ENCODE measurements around the gene FOXJ3.

DNA sequence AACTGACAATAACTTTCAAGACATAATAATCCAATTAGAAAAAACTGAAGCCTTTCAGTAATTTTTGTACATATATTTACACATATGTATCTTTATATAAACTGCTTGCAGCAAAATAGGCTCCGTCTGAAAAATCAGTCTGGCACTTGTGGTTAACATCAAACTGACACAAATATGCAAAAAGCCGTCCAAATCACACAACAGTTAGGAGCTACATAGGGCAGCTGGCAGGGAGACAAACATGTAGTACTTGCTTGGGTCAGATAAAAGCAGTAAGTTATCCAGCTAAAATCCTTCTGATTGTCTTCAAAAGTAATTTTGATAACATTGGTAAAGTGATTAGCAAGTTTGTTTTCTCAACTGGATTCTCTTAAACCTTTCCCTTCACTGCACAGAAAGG lies 155.8 kb downstream of the FOXJ3 start:
- no peak for TF ChIP-seq POLR2A (IDR thresholded peaks at IDR 0.05)
- TF ChIP-seq, protein P1, sequence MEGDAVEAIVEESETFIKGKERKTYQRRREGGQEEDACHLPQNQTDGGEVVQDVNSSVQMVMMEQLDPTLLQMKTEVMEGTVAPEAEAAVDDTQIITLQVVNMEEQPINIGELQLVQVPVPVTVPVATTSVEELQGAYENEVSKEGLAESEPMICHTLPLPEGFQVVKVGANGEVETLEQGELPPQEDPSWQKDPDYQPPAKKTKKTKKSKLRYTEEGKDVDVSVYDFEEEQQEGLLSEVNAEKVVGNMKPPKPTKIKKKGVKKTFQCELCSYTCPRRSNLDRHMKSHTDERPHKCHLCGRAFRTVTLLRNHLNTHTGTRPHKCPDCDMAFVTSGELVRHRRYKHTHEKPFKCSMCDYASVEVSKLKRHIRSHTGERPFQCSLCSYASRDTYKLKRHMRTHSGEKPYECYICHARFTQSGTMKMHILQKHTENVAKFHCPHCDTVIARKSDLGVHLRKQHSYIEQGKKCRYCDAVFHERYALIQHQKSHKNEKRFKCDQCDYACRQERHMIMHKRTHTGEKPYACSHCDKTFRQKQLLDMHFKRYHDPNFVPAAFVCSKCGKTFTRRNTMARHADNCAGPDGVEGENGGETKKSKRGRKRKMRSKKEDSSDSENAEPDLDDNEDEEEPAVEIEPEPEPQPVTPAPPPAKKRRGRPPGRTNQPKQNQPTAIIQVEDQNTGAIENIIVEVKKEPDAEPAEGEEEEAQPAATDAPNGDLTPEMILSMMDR (IDR thresholded peaks at IDR 0.05 in 4 of 5, conservative IDR thresholded peaks at IDR 0.05 in 1 of 5) = no peak
